HG02610 (cell line): ENCODE measurements around the gene CDC20.
"Not testable (repeated sequence)": the region's sequence is repeated elsewhere in the genome, so short reads cannot be mapped to it uniquely, and the experiment has no call there.

Source experiments
- ATAC-seq: cut with Tn5 transposase; IDR thresholded peaks from one replicate; pipeline ENCODE4 v1.9.1; 2021; ENCODE audit warnings: mild to moderate bottlenecking, moderate library complexity; ENCODE audit not compliant: unreplicated experiment

Gene CDC20

GRCh38 chr1:43354471-43354870 lies 4.3 kb upstream of the CDC20 start:
- ATAC-seq, result no peak

- no peak for ATAC-seq
Observed at GRCh38 chr1:43354936-43355335, 3.8 kb upstream of the CDC20 start.

GRCh38 chr1:43357251-43357650 lies 1.5 kb upstream of the CDC20 start:
- no peak for ATAC-seq

- ATAC-seq, result no peak
Observed at GRCh38 chr1:43358121-43358745, 548 bp upstream of the CDC20 start.

- ATAC-seq, result no peak
Observed at GRCh38 chr1:43359696-43360095, 915 bp downstream of the CDC20 start.

GRCh38 chr1:43360616-43361015 lies 1.8 kb downstream of the CDC20 start:
- ATAC-seq, result no peak

- no peak for ATAC-seq
Observed at GRCh38 chr1:43363283-43363934, 4.6 kb downstream of the CDC20 start.

GRCh38 chr1:43363935-43364525 lies 5.2 kb downstream of the CDC20 start:
- ATAC-seq, result no peak

GRCh38 chr1:43365678-43366077 lies 6.9 kb downstream of the CDC20 start:
- no peak for ATAC-seq

- no peak for ATAC-seq
Observed at GRCh38 chr1:43366179-43366578, 7.4 kb downstream of the CDC20 start.

- ATAC-seq, result no peak
Observed at GRCh38 chr1:43366601-43367025, 7.8 kb downstream of the CDC20 start.

- peak; percentile 44 for ATAC-seq
Observed at GRCh38 chr1:43367026-43367903, 8.5 kb downstream of the CDC20 start.

GRCh38 chr1:43367904-43368645 lies 9.3 kb downstream of the CDC20 start, which contains the start of gene ELOVL1:
TSS of gene ELOVL1 (minus strand) at chr1:43368011. CDS start at chr1:43365609, 2,402 bp downstream.
- ATAC-seq, result peak; percentile 76

GRCh38 chr1:43368646-43369020 lies 9.9 kb downstream of the CDC20 start:
- no peak for ATAC-seq

- not testable (repeated sequence) for ATAC-seq
Observed at GRCh38 chr1:43369779-43370178, 11.0 kb downstream of the CDC20 start.

- ATAC-seq, result no peak
Observed at GRCh38 chr1:43370564-43370963, 11.8 kb downstream of the CDC20 start.

GRCh38 chr1:43372172-43372571 lies 13.4 kb downstream of the CDC20 start:
- ATAC-seq, result no peak

GRCh38 chr1:43373066-43373940 lies 14.5 kb downstream of the CDC20 start:
- ATAC-seq, result no peak

GRCh38 chr1:43376723-43377235 lies 18.0 kb downstream of the CDC20 start:
- ATAC-seq, result no peak
